ENCODE results near the gene ERMARD.
"Not testable (repeated sequence)": the region's sequence is repeated elsewhere in the genome, so short reads cannot be mapped to it uniquely, and the experiment has no call there.

ERMARD gene

GRCh38 chr6:169738204-169738975, 13.0 kb upstream of the ERMARD start:
- no peak for DNase-seq (ENCODE audit: low read depth)

GRCh38 chr6:169738976-169739529, 12.4 kb upstream of the ERMARD start:
- DNase-seq (ENCODE audit: low read depth): no peak

DNA sequence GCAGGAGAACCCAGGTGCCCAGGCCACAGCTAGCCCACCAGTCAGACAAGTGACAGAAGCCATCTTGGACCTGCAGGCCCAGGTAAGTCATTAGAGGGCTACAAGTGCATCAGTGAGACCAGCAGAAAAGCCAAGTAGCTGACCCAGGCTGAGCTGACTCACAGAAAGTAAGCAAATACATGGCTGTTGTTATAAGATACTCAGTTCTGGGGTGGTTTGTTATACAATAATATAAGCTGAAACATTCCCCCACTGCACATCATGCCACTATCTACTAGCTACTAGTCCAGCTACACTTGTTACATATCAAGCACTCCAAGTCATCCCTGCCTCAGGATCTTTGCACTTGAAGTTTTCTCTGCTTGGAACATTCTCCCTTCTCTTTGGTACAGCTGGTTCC, 10.1 kb upstream of the ERMARD start:
- DNase-seq (ENCODE audit: low read depth): no peak

- no peak for DNase-seq (ENCODE audit: low read depth)
These were observed 6.0 kb upstream of the ERMARD start for GRCh38 chr6:169745405-169745804.

- no peak for DNase-seq (ENCODE audit: low read depth)
These were observed 4.9 kb upstream of the ERMARD start for GRCh38 chr6:169746556-169746955.

DNA sequence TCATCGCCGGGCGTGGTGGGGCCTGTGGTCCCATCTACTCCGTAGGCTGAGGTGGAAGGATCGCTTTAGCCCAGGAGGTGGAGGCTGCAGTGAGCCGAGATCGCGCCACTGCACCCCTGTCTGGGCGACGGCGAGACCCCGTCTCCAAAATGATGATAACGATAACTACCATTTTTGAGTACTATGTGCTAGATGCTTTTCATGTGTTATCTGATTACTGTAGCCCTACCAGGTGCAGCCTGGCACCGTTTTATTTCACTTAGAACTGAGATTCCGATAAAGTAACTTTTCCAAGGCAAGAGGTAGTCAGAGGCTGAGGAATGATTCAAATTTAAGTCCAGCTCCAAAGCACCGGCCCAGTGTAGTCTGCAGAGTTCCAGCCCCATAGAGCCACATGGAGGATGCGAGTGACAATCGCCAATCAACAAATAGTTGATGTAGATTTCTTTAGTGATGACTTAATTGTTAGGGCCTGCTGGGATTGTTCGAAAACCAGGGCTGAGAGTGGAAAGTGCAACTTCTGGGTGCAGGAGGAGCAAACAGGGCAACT, 727 bp downstream of the ERMARD start:
- DNase-seq (ENCODE audit: low read depth): no peak

DNA sequence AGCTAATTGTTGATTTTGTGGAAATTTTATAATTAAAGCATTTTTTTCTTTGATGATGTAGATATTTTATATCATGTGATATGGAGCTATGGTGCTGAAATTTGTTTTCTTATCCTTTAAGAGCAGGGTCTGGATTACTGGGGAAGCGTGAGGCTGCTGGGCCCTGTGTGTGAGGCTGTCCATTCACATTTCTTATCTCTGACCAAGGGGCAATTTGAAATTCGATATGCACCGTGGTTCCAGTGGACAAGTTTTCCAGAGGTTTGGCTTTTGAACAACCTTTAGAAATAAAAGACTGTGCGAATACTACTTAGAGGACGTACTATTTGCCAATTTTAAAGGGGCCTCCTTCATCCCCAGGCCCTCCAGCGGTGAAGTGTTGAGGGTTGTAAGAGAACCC, 3.7 kb downstream of the ERMARD start:
- DNase-seq (ENCODE audit: low read depth): no peak

DNA sequence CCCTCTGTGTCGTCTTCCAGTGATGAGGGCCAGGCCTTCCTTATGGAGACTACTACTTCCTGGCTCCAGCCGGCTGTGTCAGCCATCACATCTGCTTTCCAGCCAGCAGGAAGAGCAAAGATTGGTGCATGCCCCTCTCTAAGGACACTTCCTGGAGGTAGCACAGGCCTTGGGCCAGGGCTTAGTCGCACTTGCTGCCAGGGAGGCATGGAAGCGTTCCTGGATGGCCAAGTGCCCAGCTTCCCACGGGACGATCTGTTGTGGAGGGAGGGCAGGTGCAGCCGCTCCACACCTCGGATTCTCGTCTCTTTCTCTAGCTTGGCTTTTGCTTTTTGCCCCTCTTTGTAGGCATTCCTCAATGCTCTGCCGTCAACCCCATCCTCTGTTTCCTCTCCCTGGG, 11.9 kb downstream of the ERMARD start:
- no peak for DNase-seq (ENCODE audit: low read depth)

DNA sequence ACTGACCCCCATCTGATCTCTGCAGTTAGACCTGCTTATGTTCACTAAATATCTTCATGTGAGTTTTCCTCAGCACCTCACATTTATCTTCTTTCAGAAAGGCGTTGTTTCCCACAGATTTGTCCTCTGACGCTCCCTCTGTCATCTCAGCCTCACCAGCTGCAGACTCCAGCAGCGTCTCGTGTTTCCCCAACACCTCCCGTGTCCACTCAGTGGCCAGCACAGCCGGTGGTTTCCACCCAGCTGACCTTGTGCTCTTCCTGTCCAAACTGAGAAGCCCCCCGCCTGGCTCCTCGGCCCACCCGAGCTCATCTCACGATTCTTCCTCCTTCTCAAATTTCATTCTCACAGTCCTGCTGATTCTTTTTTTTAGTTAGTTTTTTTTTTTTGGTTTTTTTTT, 12.5 kb downstream of the ERMARD start:
- no peak for DNase-seq (ENCODE audit: low read depth)

DNA sequence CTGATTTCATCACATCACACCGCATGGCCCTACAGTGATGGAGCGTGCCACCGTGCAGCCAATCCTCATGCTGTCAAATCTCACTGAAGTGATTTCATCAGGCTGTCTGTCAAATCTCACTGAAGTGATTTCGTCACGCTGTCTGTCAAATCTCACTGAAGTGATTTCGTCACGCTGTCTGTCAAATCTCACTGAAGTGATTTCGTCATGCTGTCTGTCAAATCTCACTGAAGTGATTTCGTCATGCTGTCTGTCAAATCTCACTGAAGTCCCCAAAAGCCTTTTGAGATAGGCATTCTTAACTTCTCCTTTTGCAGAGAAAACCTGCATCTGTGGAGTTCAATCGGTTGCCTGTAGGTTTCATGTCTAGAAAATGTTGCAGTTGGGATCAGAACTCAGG, 14.4 kb downstream of the ERMARD start:
- DNase-seq (ENCODE audit: low read depth): not testable (repeated sequence)

DNA sequence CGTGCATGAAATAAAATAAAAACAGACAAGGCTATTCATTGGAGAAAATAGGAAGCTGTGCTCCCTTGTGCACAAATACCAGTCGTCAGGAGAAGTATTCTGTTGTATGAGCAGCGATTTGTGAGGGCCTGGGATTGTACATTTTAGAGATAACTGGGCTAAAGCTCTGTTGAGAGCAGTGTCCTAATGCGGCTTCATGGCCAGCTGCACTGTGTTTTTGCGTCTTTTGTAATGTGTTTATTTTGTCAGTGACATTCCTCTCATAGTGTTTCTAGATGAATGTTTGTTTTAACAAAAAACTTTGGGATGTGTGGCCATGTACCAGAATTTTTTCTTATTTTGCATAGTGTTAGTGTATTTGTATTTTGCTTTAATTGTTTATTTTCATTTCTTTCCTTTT, 14.8 kb downstream of the ERMARD start:
- no peak for DNase-seq (ENCODE audit: low read depth)

DNA sequence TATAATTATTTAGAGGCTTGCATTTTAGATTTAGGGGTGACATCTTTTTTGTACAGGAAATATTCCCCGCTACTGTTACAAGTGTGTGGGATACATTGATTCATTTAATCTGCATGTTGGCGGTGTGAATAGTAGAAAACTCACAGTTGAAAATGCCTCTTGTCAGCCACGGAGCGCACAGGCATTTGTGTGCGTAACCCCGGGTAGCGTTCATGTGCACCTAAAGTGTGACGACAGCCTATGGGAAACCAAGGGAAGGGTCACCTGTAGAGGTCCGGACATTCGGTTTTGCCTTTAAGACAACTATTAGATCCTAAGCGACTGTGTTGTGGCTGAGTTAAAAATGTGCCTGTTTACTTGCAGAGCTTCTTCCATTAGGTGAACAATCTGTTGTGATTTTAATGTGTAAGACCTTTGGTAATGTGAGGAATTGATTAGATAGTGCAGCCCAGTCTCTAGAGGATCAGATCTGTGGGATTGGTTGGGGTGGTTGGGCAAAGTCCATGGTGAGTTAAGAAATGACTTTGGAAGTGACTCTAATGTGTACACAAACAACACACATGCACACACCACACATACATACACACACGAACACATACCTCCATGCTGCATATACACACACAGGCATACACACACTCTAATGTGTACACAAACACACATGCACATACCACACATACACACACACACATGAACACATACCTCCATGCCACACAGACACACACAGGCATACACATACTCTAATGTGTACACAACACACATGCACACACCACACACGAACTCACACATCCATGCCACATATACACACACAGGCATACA, 15.7 kb downstream of the ERMARD start:
- DNase-seq (ENCODE audit: low read depth): no peak

DNA sequence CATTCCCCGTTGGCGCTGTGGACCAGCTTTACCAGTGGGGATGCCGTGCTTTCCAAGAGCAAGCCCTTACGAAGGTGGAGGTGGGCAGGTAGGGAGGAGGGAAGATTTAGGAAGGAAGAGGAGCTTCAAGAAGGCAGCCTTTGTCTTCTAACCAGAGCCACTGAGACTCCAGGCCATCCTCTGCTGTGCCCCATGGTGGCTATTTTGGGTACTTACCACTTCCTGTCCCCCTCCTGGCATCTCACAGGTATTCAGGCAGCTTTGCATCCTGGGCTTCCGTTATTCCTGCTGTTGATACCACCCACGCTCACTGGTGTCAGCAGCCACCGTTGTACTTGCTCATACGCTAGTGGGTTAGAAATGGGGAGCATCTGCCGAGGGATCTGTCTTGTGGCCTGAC, 22.9 kb downstream of the ERMARD start:
- no peak for DNase-seq (ENCODE audit: low read depth)

GRCh38 chr6:169775321-169775720, 23.9 kb downstream of the ERMARD start:
- DNase-seq (ENCODE audit: low read depth): no peak

GRCh38 chr6:169776379-169776778, 25.0 kb downstream of the ERMARD start:
- DNase-seq (ENCODE audit: low read depth): no peak

- DNase-seq (ENCODE audit: low read depth): no peak
These were observed 26.5 kb downstream of the ERMARD start for GRCh38 chr6:169777896-169778295.

DNA sequence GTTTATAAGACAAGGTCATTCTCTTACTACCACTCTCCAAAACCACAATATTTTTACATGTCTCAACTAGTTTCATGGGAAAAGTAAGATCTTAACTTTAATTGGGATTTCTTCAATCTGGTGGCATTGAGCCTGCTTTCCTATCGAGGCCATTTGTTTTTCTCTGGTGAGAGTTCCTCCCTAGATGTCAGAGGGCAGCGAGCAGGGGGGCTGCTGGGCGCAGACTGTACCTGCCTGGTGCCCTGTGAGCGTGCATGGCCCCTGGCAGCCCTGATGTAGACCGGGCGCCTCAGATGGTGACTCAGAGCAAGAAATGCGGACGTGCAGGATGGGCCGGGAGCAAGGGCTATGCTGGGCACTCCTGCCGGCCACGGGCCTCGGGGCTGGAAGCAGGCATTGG, 27.2 kb downstream of the ERMARD start:
- DNase-seq (ENCODE audit: low read depth): no peak

GRCh38 chr6:169779092-169779815, 27.8 kb downstream of the ERMARD start:
- no peak for DNase-seq (ENCODE audit: low read depth)

DNA sequence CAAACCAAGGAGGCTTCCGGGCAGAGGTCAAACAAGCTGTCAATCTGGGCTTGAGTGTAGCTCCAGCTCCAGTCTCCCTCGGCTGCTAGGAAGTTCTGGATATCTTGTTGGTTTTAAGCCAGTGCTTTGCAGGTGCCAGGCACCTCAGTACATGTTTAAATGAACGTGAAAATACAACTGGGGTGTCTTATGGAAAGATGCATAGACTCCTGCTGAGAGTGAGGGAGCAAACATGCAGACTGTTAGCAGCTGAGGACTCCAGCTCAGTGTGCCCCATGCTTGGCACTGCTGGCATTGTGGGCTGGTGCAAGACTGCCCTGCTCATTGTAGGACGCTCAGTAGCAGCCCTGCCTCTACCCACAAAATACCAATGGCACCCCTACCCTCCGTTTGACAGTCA, 28.5 kb downstream of the ERMARD start:
- no peak for DNase-seq (ENCODE audit: low read depth)

GRCh38 chr6:169780571-169781091, 29.2 kb downstream of the ERMARD start:
- DNase-seq (ENCODE audit: low read depth): no peak

GRCh38 chr6:169782966-169783365, 31.5 kb downstream of the ERMARD start:
- DNase-seq (ENCODE audit: low read depth): no peak

DNA sequence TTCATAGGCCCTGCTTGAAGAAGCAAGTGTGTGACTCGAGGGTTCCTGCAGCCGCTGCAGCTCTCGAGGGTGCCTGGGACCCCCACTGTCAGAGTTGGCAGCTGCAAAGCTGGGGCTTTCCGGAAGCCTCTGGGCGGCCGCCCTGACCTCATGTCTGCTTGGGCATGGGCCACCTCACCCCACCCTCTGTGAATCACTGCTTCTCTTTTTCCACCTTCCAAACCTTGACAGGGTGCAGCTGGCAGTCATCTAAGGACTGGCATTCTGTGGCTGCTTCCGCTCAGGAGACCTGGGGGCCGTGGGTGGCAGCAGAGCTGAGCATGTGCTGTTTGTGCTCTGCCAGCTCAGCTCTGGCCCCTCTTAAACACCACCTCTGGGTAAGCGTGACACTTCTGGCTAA, 32.0 kb downstream of the ERMARD start:
- no peak for DNase-seq (ENCODE audit: low read depth)

Measured in activated T-helper 1 cell treated with Interleukin-2 at 50 U/mL for 16 hours (primary cell).